H1 (cell line): Measurements from ENCODE around the gene NPY2R. TPM values are rescaled to one million over a fixed set of nuclear protein-coding genes. Genes with fewer than 3 reads are reported as not detected.

Experiments used
- HDAC2 ChIP-seq, 2 experiments: fragments of 300-600 bp in 1 of 2; sonication (generic) in 1 of 2; IDR thresholded peaks; 2 replicates each; pipeline ENCODE4 v1.6.1; 2011 to 2012; ENCODE audit warnings: low read depth in 2 of 2, low read length in 2 of 2, mild to moderate bottlenecking in 2 of 2, moderate library complexity in 2 of 2, borderline replicate concordance in 1 of 2, inconsistent platforms in 1 of 2
- RNF2 ChIP-seq: fragments of 200-900, 300-1000 bp; sonication (generic); IDR thresholded peaks from 2 replicates; pipeline ENCODE4 v1.7.1; 2016; ENCODE audit warnings: borderline replicate concordance, low read depth, mild to moderate bottlenecking, antibody characterized with exemption, low read length; ENCODE audit not compliant: poor library complexity, severe bottlenecking; ENCODE audit errors: missing control alignments
- TAF1 ChIP-seq: IDR thresholded peaks from 2 replicates; pipeline ENCODE4 v1.6.1; 2011; ENCODE audit warnings: mild to moderate bottlenecking, low read depth, low read length
- polyA plus RNA-seq, 7 experiments: library from polyadenylated mRNA; depleted of rRNA in 3 of 7; stranded (reverse) in 5 of 7; unstranded in 2 of 7; fragments of >200 nt in 5 of 7; fragments of 200-250 nt in 2 of 7; gene quantifications; 1 replicate in 5 of 7; 2 replicates in 1 of 7; 4 replicates in 1 of 7; pipeline versions ENCODE4 v1.2.1 to v1.2.3, GENCODE V29; 2011 to 2013; ENCODE audit warnings: missing spikeins in 2 of 7, mixed read lengths in 2 of 7
- total RNA-seq: library from RNA; stranded (reverse); fragmentation: NEBNext Ultra II Directional; extraction: Animal tissue kit (Norgen Biotek cat#: 25700); gene quantifications from 2 replicates; pipeline ENCODE4 v1.2.1, GENCODE V29; 2021
- TF ChIP-seq, protein P1 (sequence below): fragments of 300-600 bp; sonication (generic); IDR thresholded peaks from 2 replicates; pipeline ENCODE4 v1.7.1; 2012; ENCODE audit warnings: low read length, moderate library complexity, mild to moderate bottlenecking, inconsistent platforms; ENCODE audit not compliant: insufficient replicate concordance
- TF ChIP-seq, protein P2 (sequence below): IDR thresholded peaks from 2 replicates; pipeline ENCODE4 v1.6.1; 2012; ENCODE audit warnings: low read length, inconsistent platforms

Gene NPY2R
- total and polyA plus RNA-seq, 2 of the 8 experiments (the other 6 are each of a cell fraction or from before 2014, with no cell fraction given), result 0.09 to 0.41 TPM

DNA sequence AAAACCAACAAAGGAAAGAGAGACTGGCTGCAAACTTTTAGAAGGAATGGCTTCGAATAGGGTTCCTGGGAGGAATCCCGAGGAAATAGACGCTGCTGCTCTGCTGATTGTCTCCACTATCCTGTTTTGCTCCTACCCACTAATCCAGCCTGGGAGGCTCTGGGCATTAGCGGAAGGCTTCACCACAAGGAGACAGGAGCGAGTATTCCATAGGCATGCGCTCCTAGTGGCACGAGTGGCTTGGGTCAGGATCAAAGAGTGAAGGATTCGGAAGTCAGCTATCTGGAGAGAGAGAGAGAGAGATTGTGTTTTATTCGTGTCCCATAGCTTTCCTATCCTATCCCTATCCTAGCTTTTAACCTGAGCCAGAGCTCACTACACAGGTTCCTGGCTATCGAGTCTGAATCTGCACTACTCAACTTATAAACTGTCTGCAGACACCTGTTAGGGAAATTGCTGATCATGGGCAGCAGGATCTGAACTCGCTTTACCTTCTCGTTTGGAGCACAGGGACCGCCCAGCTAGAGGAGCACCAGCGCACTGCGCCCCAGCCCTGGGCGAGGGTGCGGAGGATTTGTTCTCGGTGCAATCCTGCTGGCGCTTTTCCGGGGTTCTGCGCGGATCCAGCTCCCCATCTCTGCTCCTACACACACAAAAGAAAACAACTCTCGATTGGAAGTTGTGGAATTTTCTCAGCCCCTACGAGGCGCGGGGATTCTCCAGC lies 740 bp upstream of the NPY2R start (continued):
- TF ChIP-seq, protein P1, sequence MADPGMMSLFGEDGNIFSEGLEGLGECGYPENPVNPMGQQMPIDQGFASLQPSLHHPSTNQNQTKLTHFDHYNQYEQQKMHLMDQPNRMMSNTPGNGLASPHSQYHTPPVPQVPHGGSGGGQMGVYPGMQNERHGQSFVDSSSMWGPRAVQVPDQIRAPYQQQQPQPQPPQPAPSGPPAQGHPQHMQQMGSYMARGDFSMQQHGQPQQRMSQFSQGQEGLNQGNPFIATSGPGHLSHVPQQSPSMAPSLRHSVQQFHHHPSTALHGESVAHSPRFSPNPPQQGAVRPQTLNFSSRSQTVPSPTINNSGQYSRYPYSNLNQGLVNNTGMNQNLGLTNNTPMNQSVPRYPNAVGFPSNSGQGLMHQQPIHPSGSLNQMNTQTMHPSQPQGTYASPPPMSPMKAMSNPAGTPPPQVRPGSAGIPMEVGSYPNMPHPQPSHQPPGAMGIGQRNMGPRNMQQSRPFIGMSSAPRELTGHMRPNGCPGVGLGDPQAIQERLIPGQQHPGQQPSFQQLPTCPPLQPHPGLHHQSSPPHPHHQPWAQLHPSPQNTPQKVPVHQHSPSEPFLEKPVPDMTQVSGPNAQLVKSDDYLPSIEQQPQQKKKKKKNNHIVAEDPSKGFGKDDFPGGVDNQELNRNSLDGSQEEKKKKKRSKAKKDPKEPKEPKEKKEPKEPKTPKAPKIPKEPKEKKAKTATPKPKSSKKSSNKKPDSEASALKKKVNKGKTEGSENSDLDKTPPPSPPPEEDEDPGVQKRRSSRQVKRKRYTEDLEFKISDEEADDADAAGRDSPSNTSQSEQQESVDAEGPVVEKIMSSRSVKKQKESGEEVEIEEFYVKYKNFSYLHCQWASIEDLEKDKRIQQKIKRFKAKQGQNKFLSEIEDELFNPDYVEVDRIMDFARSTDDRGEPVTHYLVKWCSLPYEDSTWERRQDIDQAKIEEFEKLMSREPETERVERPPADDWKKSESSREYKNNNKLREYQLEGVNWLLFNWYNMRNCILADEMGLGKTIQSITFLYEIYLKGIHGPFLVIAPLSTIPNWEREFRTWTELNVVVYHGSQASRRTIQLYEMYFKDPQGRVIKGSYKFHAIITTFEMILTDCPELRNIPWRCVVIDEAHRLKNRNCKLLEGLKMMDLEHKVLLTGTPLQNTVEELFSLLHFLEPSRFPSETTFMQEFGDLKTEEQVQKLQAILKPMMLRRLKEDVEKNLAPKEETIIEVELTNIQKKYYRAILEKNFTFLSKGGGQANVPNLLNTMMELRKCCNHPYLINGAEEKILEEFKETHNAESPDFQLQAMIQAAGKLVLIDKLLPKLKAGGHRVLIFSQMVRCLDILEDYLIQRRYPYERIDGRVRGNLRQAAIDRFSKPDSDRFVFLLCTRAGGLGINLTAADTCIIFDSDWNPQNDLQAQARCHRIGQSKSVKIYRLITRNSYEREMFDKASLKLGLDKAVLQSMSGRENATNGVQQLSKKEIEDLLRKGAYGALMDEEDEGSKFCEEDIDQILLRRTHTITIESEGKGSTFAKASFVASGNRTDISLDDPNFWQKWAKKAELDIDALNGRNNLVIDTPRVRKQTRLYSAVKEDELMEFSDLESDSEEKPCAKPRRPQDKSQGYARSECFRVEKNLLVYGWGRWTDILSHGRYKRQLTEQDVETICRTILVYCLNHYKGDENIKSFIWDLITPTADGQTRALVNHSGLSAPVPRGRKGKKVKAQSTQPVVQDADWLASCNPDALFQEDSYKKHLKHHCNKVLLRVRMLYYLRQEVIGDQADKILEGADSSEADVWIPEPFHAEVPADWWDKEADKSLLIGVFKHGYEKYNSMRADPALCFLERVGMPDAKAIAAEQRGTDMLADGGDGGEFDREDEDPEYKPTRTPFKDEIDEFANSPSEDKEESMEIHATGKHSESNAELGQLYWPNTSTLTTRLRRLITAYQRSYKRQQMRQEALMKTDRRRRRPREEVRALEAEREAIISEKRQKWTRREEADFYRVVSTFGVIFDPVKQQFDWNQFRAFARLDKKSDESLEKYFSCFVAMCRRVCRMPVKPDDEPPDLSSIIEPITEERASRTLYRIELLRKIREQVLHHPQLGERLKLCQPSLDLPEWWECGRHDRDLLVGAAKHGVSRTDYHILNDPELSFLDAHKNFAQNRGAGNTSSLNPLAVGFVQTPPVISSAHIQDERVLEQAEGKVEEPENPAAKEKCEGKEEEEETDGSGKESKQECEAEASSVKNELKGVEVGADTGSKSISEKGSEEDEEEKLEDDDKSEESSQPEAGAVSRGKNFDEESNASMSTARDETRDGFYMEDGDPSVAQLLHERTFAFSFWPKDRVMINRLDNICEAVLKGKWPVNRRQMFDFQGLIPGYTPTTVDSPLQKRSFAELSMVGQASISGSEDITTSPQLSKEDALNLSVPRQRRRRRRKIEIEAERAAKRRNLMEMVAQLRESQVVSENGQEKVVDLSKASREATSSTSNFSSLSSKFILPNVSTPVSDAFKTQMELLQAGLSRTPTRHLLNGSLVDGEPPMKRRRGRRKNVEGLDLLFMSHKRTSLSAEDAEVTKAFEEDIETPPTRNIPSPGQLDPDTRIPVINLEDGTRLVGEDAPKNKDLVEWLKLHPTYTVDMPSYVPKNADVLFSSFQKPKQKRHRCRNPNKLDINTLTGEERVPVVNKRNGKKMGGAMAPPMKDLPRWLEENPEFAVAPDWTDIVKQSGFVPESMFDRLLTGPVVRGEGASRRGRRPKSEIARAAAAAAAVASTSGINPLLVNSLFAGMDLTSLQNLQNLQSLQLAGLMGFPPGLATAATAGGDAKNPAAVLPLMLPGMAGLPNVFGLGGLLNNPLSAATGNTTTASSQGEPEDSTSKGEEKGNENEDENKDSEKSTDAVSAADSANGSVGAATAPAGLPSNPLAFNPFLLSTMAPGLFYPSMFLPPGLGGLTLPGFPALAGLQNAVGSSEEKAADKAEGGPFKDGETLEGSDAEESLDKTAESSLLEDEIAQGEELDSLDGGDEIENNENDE, result no peak
- 0 out of 4 replicates have a peak, but pooled peaks of 1 of the 2 experiments have one; percentile 32 for TF ChIP-seq HDAC2 (IDR thresholded peaks at IDR 0.05; ENCODE audit: borderline replicate concordance in 1 of 2, low read depth in 2 of 2, low read length in 2 of 2)
- TF ChIP-seq RNF2, result peak; percentile 4
- 0 out of 2 replicates have a peak, but pooled peaks have one; percentile 33 for TF ChIP-seq TAF1
- TF ChIP-seq, protein P2, sequence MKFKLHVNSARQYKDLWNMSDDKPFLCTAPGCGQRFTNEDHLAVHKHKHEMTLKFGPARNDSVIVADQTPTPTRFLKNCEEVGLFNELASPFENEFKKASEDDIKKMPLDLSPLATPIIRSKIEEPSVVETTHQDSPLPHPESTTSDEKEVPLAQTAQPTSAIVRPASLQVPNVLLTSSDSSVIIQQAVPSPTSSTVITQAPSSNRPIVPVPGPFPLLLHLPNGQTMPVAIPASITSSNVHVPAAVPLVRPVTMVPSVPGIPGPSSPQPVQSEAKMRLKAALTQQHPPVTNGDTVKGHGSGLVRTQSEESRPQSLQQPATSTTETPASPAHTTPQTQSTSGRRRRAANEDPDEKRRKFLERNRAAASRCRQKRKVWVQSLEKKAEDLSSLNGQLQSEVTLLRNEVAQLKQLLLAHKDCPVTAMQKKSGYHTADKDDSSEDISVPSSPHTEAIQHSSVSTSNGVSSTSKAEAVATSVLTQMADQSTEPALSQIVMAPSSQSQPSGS, result no peak
